CD4-positive, alpha-beta T cell treated with Interleukin-17A for 4 hours (primary cell): ENCODE results near the gene ARL4C.

Source experiments
- DNase-seq: peaks from one replicate; pipeline ENCODE4 v3.0.0-alpha.2; 2020; ENCODE audit warnings: mixed read lengths

Gene ARL4C

DNA sequence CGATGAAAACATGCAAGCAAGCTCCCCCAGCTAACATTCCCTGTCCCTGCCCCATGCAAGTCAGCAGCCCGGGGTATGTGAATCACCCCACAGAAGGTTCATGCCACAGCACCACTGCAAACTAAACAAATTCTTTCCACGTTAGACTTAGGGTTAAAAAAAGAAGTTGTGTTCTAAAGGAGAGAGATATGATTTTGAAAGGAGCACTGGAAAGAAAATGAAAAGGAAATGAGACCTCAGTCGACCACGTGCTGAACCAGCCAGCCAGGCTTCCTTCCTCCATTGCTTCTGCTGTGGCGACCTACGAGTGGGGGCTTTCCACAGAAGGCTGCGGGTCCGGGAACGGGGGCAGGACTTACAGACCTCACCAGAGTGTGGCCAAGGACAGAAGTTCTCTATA, 52.0 kb downstream of the ARL4C start:
- peak; percentile 61 for DNase-seq

DNA sequence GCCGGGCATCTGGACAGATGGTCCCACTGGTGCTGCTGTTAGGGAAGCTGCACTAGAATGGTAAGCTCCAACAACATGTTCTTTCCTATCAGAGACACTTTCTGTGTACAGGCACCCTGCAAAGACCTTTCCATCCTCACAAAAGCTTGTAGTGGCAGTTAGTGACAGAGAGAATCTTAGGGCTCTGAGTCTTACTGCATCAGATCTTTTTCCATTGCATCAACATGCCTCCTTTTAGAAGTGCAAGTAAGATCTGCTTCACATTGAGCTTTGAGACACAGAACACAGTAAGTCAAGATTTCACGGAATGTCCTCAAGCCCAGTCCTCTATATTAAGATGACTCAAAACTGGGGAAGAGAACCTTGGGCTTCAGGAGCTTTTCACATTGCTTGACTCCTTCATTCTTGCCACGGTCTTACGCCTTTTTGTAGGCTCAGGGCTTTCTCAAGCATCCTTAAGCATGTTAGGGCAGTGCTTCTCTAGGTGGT, 52.6 kb downstream of the ARL4C start:
- no peak for DNase-seq
